ENCODE data around the gene KRTAP5-4.

DNA sequence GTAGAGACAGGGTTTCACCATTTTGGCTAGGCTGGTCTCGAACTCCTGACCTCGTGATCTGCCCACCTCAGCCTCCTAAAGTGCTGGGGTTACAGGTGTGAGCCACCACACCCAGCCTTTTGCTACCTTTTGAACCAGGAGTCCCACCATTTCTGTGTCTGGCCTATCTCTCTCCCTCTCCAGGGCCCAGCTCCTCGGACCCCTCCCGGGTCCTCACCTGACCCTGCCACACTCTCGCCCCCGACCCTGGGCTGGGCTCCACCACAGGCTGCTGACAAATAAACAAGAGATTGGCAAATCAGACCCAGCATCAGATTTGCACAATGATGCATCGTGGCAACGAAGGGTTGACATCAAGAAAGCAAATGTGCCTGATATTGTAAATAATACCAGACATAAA lies 16.4 kb upstream of the KRTAP5-4 start:
- TF ChIP-seq EZH2phosphoT487 (IDR thresholded peaks at IDR 0.05; ENCODE audit: insufficient read depth, low read depth) (no peak), EZH2 (IDR thresholded peaks at IDR 0.05; ENCODE audit: insufficient read depth, poor library complexity, severe bottlenecking) (no peak)

Measured in GM23248 (cell line).